ENCODE results near the gene IGFN1. TPM values are rescaled to one million over a fixed set of nuclear protein-coding genes. Genes with fewer than 3 reads are reported as not detected.
"Not testable (repeated sequence)": the region's sequence is repeated elsewhere in the genome, so short reads cannot be mapped to it uniquely, and the experiment has no call there.

The IGFN1 gene
- total RNA-seq, 4 donors from 2014 or later = not detected

DNA sequence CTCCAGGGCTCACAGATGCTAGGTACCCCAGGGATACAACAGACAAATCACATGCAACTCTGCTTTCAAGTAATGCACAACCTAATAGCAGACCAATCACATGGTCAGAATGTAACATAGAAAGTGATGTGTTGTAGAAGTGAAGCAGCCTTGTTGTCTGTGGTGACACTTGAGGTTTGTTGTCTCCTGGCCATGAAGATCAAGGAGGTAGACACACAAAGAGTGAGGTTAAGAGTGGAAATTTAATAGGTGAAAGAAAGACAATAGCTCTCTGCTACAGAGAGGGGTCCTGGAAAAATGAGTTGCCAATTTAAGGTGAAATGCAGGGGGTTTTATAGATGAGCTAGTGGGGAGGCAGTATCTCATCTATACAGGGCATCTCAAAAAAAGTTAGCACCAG lies 33.8 kb upstream of the IGFN1 start:
- H3K27ac ChIP-seq = no peak overlapping the region

DNA sequence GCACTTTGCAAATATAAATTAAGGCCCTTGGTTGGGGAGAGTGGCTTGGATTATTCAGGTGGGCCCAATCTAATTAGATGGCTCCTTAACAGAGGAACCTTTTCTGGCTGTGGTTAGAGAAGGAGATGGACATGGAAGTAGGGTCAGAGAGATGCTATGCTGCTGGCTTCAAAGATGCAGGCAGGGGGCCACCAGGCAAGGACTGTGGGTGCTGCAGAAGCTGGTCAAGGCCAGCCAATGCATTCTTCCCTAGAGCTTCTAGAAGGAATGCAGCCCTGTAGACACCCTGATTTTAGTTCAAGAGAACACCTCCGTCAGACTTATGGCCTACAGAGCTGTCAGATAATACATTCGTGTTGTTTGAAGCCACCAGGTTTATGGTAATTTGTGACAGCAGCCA lies 32.7 kb upstream of the IGFN1 start:
- TF ChIP-seq CTCF (IDR thresholded peaks at IDR 0.05) (no peak), POLR2A (IDR thresholded peaks at IDR 0.05) (no peak)
- DNase-seq = no peak

More for the DNA sequence above, 33.8 kb upstream of the IGFN1 start:
- peaks cover 13 to 25% (median 15%) of the 10 kb centered on the region in 3 donors for H3K4me1 ChIP-seq
- H3K4me3 ChIP-seq = no peak overlapping the region
- intact Hi-C loops (cut with DNase I) = no loop called here
- H3K9me3 ChIP-seq = no peaks in the 10 kb centered on the region
- TF ChIP-seq POLR2A (IDR thresholded peaks at IDR 0.05) (no peak), CTCF (IDR thresholded peaks at IDR 0.05) (no peak)
- H3K27me3 ChIP-seq = peaks cover 0 to 31% (median 0%) of the 10 kb centered on the region in 4 donors
- no peak for DNase-seq
- H3K36me3 ChIP-seq = peaks cover 0 to 4% (median 0%) of the 10 kb centered on the region in 3 donors

DNA sequence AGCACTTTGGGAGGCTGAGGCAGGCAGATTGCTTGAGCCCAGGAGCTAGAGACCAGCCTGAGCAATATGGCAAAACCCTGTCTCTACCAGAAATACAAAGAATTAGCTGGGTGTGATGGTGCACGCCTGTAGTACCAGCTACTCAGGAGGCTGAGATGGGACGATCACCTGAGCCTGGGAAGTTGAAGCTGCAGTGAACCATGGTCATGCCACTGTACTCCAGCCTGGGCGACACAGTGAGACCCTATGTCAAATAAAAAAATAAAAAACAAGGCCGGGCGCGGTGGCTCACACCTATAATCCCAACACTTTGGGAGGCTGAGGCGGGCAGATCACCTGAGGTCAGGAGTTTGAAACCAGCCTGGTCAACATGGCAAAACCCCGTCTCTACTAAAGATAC lies 27.6 kb upstream of the IGFN1 start:
- H3K36me3 ChIP-seq; H3K4me3 ChIP-seq; H3K27ac ChIP-seq; DNase-seq; intact Hi-C loops (cut with DNase I); H3K9me3 ChIP-seq; H3K4me1 ChIP-seq: not testable (repeated sequence)
- WGBS, 2 donors = 85 to 93% methylated on average over 7 to 8 of the region's 8 CpGs
- peaks cover 0 to 33% (median 0%) of the 10 kb centered on the region in 4 donors for H3K27me3 ChIP-seq

More for the DNA sequence above, 32.7 kb upstream of the IGFN1 start:
- no peak overlapping the region for H3K27ac ChIP-seq
- H3K4me1 ChIP-seq = peaks cover 11 to 20% (median 14%) of the 10 kb centered on the region in 3 donors
- intact Hi-C loops (cut with DNase I) = no loop called here
- H3K4me3 ChIP-seq = no peak overlapping the region
- no peaks in the 10 kb centered on the region for H3K36me3 ChIP-seq
- H3K27me3 ChIP-seq = peaks cover 0 to 35% (median 0%) of the 10 kb centered on the region in 4 donors
- WGBS, 2 donors = 95 to 100% methylated on average over 1 to 2 of the region's 2 CpGs
- H3K9me3 ChIP-seq = no peaks in the 10 kb centered on the region

GRCh38 chr1:201163707-201164106 lies 26.9 kb upstream of the IGFN1 start:
- intact Hi-C loops (cut with DNase I) = no loop called here
- Histone ChIP-seq H3K4me3 (no peak overlapping the region), H3K27ac (no peak overlapping the region), H3K9me3 (no peaks in the 10 kb centered on the region), H3K27me3 (peaks cover 0 to 26% (median 0%) of the 10 kb centered on the region in 4 donors), H3K36me3 (no peaks in the 10 kb centered on the region), H3K4me1 (no peaks in the 10 kb centered on the region)
- DNase-seq = no peak
- TF ChIP-seq CTCF (IDR thresholded peaks at IDR 0.05) = no peak
- TF ChIP-seq POLR2A (IDR thresholded peaks at IDR 0.05) = no peak
- WGBS, 2 donors = 29% methylated on average over 4 of the region's 4 CpGs

GRCh38 chr1:201164645-201165044 lies 26.0 kb upstream of the IGFN1 start:
- no peak overlapping the region for H3K4me3 ChIP-seq
- DNase-seq = no peak
- no peaks in the 10 kb centered on the region for H3K36me3 ChIP-seq
- H3K27me3 ChIP-seq = peaks cover 0 to 25% (median 0%) of the 10 kb centered on the region in 4 donors
- no peaks in the 10 kb centered on the region for H3K4me1 ChIP-seq
- 64 to 70% methylated on average over 7 of the region's 7 CpGs for WGBS, 2 donors
- no peaks in the 10 kb centered on the region for H3K9me3 ChIP-seq
- intact Hi-C loops (cut with DNase I) = no loop called here
- TF ChIP-seq POLR2A (IDR thresholded peaks at IDR 0.05) (no peak), CTCF (IDR thresholded peaks at IDR 0.05) (no peak)
- H3K27ac ChIP-seq = no peak overlapping the region

All from esophagus squamous epithelium (tissue), 5 donors.